HCT116 (cell line): Measurements from ENCODE around the gene CDKL2. TPM values are rescaled to one million over a fixed set of nuclear protein-coding genes. Genes with fewer than 3 reads are reported as not detected.

Experiments
- ATAC-seq: fragments of 200-7000 bp; cut with Tn5 transposase; 2 replicates; pipeline ENCODE4 v1.9.1; 2020; ENCODE audit warnings: mild to moderate bottlenecking, moderate library complexity
- Bru-seq: library from RNA; stranded (reverse); fragments of 400-500 nt; gene quantifications from one replicate; lab custom pipeline; 2021; lab: Mats Ljungman, UMichigan
- BruChase-seq, 2 experiments: library from RNA; stranded (reverse); fragments of 400-500 nt; gene quantifications; one replicate each; lab custom pipeline; 2021; lab: Mats Ljungman, UMichigan
- BruUV-seq: library from RNA; stranded (reverse); fragments of 400-500 nt; replicated peaks from 2 replicates; lab custom pipeline; 2021; lab: Mats Ljungman, UMichigan
- CTCF ChIA-PET: fragments of 300-600 bp; sonication (Branson Sonifier 250); formaldehyde crosslinking; loops from one replicate; lab custom pipeline; 2021; ENCODE audit warnings: antibody characterized with exemption; lab: Charles Lee
- POLR2A ChIA-PET: fragments of 300-600, 350-600 bp; sonication (Branson Sonifier 250); formaldehyde crosslinking; loops from one replicate; lab custom pipeline; 2021; ENCODE audit warnings: antibody characterized with exemption; lab: Charles Lee
- RAD21 ChIA-PET, 2 experiments: fragments of 300-600 bp; sonication (Branson Sonifier 250); formaldehyde crosslinking; loops; one replicate each; lab custom pipeline; 2023; ENCODE audit warnings: low total read pairs in 2 of 2; ENCODE audit not compliant: uncharacterized antibody in 2 of 2, unreplicated experiment in 2 of 2, low non-redundant PET in 1 of 2; lab: Charles Lee
- DNase-seq: peaks from one replicate; pipeline ENCODE4 v3.0.0-alpha.2; 2010; ENCODE audit warnings: low read depth, low spot score
- H2AFZ ChIP-seq: fragments of 200-600 bp; shearing (Covaris generic), sonication (generic); 2 replicates; pipeline ENCODE4 v1.6.1; 2017; ENCODE audit warnings: low read depth, mixed run types, mixed read lengths, antibody characterized with exemption, low read length; ENCODE audit not compliant: poor library complexity, severe bottlenecking
- H3K27ac ChIP-seq: 2 replicates; pipeline ENCODE4 v1.5.1; 2012; ENCODE audit warnings: low read depth, low read length
- H3K27me3 ChIP-seq: fragments of 200-600 bp; sonication (generic); 2 replicates; pipeline ENCODE4 v1.6.1; 2016; ENCODE audit warnings: mixed run types, low read length, mixed read lengths; ENCODE audit not compliant: insufficient read depth
- H3K36me3 ChIP-seq, 2 experiments: fragments of 200-500 bp in 1 of 2; fragments of 200-600 bp in 1 of 2; sonication (Bioruptor generic) in 1 of 2; sonication (generic) in 1 of 2; 2 replicates each; pipeline versions ENCODE4 v1.5.1 to v1.6.1; 2014 to 2016; ENCODE audit warnings: low read length in 2 of 2, inconsistent platforms in 1 of 2, mixed read lengths in 1 of 2, mixed run types in 1 of 2; ENCODE audit not compliant: insufficient read depth in 2 of 2, control insufficient read depth in 1 of 2
- H3K4me1 ChIP-seq, 2 experiments: fragments of 200-600 bp in 1 of 2; sonication (generic) in 1 of 2; 2 replicates each; pipeline versions ENCODE4 v1.5.1 to v1.6.1; 2012 to 2017; ENCODE audit warnings: low read length in 2 of 2, inconsistent platforms in 1 of 2, mild to moderate bottlenecking in 1 of 2, mixed read lengths in 1 of 2, mixed run types in 1 of 2, moderate library complexity in 1 of 2; ENCODE audit not compliant: insufficient read depth in 2 of 2, control insufficient read depth in 1 of 2
- H3K4me2 ChIP-seq: fragments of 200-600 bp; sonication (generic); 2 replicates; pipeline ENCODE4 v1.6.1; 2017; ENCODE audit warnings: mixed run types, low read length, mixed read lengths
- H3K4me3 ChIP-seq, 2 experiments: fragments of 200-600 bp in 1 of 2; sonication (generic) in 1 of 2; replicated peaks in 1 of 2; 2 replicates each; pipeline ENCODE4 v1.5.1; 2011 to 2016; ENCODE audit warnings: low read length in 2 of 2, control low read depth in 1 of 2, low read depth in 1 of 2, mild to moderate bottlenecking in 1 of 2, mixed read lengths in 1 of 2, mixed run types in 1 of 2
- H3K79me2 ChIP-seq: fragments of 200-600 bp; sonication (generic); 2 replicates; pipeline ENCODE4 v1.6.1; 2017; ENCODE audit warnings: mild to moderate bottlenecking, mixed run types, low read length, moderate library complexity, mixed read lengths; ENCODE audit not compliant: insufficient read depth
- H3K9ac ChIP-seq: fragments of 200-600 bp; sonication (generic); 2 replicates; pipeline ENCODE4 v1.6.1; 2016; ENCODE audit warnings: low read length, mixed read lengths
- H3K9me2 ChIP-seq: fragments of 200-600 bp; sonication (generic), shearing (Covaris generic); 2 replicates; pipeline ENCODE4 v1.6.1; 2017; ENCODE audit warnings: mixed run types, mild to moderate bottlenecking, moderate library complexity; ENCODE audit not compliant: insufficient read depth
- H3K9me3 ChIP-seq, 2 experiments: fragments of 200-500 bp in 1 of 2; fragments of 200-600 bp in 1 of 2; sonication (Bioruptor generic) in 1 of 2; sonication (generic) in 1 of 2; 2 replicates each; pipeline ENCODE4 v1.6.1; 2014 to 2017; ENCODE audit warnings: low read length in 2 of 2, mixed read lengths in 2 of 2, inconsistent platforms in 1 of 2, low read depth in 1 of 2, mild to moderate bottlenecking in 1 of 2, mixed run types in 1 of 2, moderate library complexity in 1 of 2; ENCODE audit not compliant: control insufficient read depth in 1 of 2, insufficient read depth in 1 of 2
- H4K20me1 ChIP-seq: fragments of 200-600 bp; sonication (generic), shearing (Covaris generic); 2 replicates; pipeline ENCODE4 v1.6.1; 2017; ENCODE audit warnings: mixed run types, mild to moderate bottlenecking, moderate library complexity; ENCODE audit not compliant: insufficient read depth
- CBX3 ChIP-seq: IDR thresholded peaks from 2 replicates; pipeline ENCODE4 v1.6.1; 2012; ENCODE audit warnings: low read depth
- CEBPB ChIP-seq: IDR thresholded peaks from 2 replicates; pipeline ENCODE4 v1.6.1; 2012; ENCODE audit warnings: low read depth
- EZH2phosphoT487 ChIP-seq: fragments of 200-600 bp; IDR thresholded peaks from 2 replicates; pipeline ENCODE4 v1.6.1; 2018; ENCODE audit warnings: antibody characterized with exemption, borderline replicate concordance
- FOSL1 ChIP-seq: IDR thresholded peaks from 2 replicates; pipeline ENCODE4 v1.6.1; 2012; ENCODE audit warnings: low read depth
- POLR2A ChIP-seq: IDR thresholded peaks from 2 replicates; pipeline ENCODE4 v1.7.0; 2011; ENCODE audit warnings: borderline replicate concordance; ENCODE audit not compliant: insufficient read depth, insufficient read length; ENCODE audit errors: extremely low read depth
- POLR2AphosphoS5 ChIP-seq: IDR thresholded peaks from 2 replicates; pipeline ENCODE4 v1.6.1; 2011; ENCODE audit warnings: mild to moderate bottlenecking, low read depth, low read length, moderate library complexity
- RAD21 ChIP-seq: IDR thresholded peaks from 2 replicates; pipeline ENCODE4 v1.6.1; 2012; ENCODE audit warnings: low read depth, mild to moderate bottlenecking
- SIN3A ChIP-seq: IDR thresholded peaks from 2 replicates; pipeline ENCODE4 v1.6.1; 2012; ENCODE audit warnings: low read depth
- SP1 ChIP-seq: IDR thresholded peaks from 2 replicates; pipeline ENCODE4 v1.6.1; 2012; ENCODE audit warnings: low read depth
- SRF ChIP-seq: IDR thresholded peaks from 2 replicates; pipeline ENCODE4 v1.6.1; 2012; ENCODE audit warnings: low read depth
- TCF7L2 ChIP-seq: IDR thresholded peaks from 2 replicates; pipeline ENCODE4 v1.7.0; 2011; ENCODE audit warnings: borderline replicate concordance, inconsistent platforms; ENCODE audit not compliant: insufficient read depth, insufficient read length; ENCODE audit errors: extremely low read depth
- ZFX ChIP-seq: fragments of 450-650 bp; IDR thresholded peaks from 2 replicates; pipeline ENCODE4 v1.6.1; 2017
- ZNF274 ChIP-seq: fragments of 200-500 bp; sonication (Bioruptor generic); IDR thresholded peaks from 2 replicates; pipeline ENCODE4 v1.6.1; 2014; ENCODE audit warnings: mild to moderate bottlenecking, low read depth, low read length, inconsistent platforms
- intact Hi-C: fragments of 100-400 bp; cut with micrococcal nuclease; formaldehyde crosslinking; loops from 2 replicates; pipeline ENCODE4 v1.10.0; 2022
- long read RNA-seq: library from polyadenylated mRNA; unstranded; transcript quantifications from one replicate; pipeline ENCODE4 v2.0.0, GENCODE V29; 2021; ENCODE audit not compliant: unreplicated experiment
- polyA plus RNA-seq: library from polyadenylated mRNA; unstranded; fragments of >200 nt; gene quantifications from 2 replicates; pipeline ENCODE4 v1.2.1, GENCODE V29; 2012; ENCODE audit warnings: missing spikeins
- total RNA-seq: library from RNA; stranded (reverse); gene quantifications from one replicate; pipeline ENCODE4 v1.2.1, GENCODE V29; 2021; ENCODE audit not compliant: unreplicated experiment
- TF ChIP-seq, protein P1 (sequence below): IDR thresholded peaks from 2 replicates; pipeline ENCODE4 v1.6.1; 2012; ENCODE audit warnings: low read depth
- TF ChIP-seq, protein P2 (sequence below): IDR thresholded peaks from 2 replicates; pipeline ENCODE4 v1.6.1; 2011; ENCODE audit warnings: mild to moderate bottlenecking, low read length, moderate library complexity; ENCODE audit not compliant: insufficient replicate concordance; ENCODE audit errors: extremely low read depth
- TF ChIP-seq, protein P3 (sequence below): IDR thresholded peaks from 2 replicates; pipeline ENCODE4 v1.6.1; 2012

Gene CDKL2
- total RNA-seq (1.2 TPM), Bru-seq, nascent RNA (percentile 30 among the genes with signal in this experiment), BruChase-seq, experiment 1, labeled RNA remaining after a 6-hour chase (percentile 34 among the genes with signal in this experiment), BruChase-seq, experiment 2, labeled RNA remaining after a 2-hour chase (percentile 41 among the genes with signal in this experiment)
- polyA plus RNA-seq = 0.17 and 0.27 TPM in 2 replicates
- long read RNA-seq = 0 reads

DNA sequence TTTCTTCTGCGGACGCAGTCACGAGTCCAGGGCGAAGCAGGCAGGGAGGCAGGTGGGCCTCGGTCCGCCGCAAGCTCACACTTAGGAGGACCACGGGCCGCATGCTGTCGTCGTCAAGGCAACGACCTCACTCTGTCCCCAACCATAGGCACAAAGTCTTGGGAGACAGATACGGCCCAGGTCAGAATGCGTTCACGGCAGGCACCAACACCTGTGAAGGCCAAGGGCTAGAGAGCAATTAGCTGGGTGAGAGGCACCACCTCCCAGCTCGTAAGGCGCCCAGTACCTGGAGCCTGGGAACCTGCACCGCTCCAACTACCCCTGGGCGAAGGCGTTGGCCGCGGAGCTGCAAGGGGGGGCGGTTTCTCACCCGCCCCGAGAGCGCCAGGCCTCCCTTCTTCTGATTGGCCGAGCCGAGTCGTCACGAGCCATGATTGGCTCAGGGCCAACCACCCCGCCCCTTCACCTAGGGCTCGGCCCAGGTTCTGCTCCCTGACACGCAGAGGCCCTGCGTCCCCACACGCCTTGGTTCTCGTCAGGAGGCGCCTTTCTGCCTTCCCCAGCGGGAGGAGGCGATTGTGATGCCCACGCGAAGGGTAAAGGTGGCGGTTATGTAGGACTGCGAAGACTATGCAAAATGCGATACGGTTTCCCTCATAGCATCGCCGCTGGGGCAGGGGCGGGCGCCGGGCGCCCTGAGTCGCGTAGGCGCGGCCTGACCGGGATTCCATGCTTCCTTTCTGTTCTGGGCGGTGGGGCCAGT lies at the start of gene CDKL2:
Gene CDKL2 (minus strand): TSS at position 355 of the 763 bp plus-strand sequence. CDS start 4,540 bp downstream, outside the sequence.
- DNase-seq (peak; percentile 81), ATAC-seq (peak; percentile 96)
- H3K4me2 ChIP-seq = peak within 1 kb of the TSS; percentile 92
- no peaks in the 10 kb centered on the region for H3K79me2 ChIP-seq
- peak within 1 kb of the TSS; percentile 17; the same call in 1 of the 2 replicates for H3K27ac ChIP-seq
- intact Hi-C loops = no loop called here
- H3K4me1 ChIP-seq = peaks cover 8 to 16% of the 10 kb centered on the region in 2 experiments; a peak in 3 of 4 replicates
- ChIA-PET RAD21 (no interaction called here), POLR2A (interaction anchor here (0.5 to 1.2 kb wide), 2 partner anchors 94 to 1268 kb away, joined by 3 read pairs; partner anchors contain the start of gene USO1), CTCF (interaction anchor here (0.9 kb wide), 1 partner anchor 218 kb away, joined by 3 read pairs; no protein-coding TSS in a partner anchor)
- peak within 1 kb of the TSS; percentile 59 for H3K9ac ChIP-seq
- no peaks in the 10 kb centered on the region for H3K36me3 ChIP-seq
- H2AFZ ChIP-seq = peak within 1 kb of the TSS; percentile 99
- peak within 1 kb of the TSS; percentile 61 to 63 for H3K4me3 ChIP-seq
- TF ChIP-seq ZFX = peak; percentile 68; the same call in 1 of the 2 replicates
- no peak for TF ChIP-seq SRF
- peak; percentile 57 for TF ChIP-seq POLR2AphosphoS5
- TF ChIP-seq EZH2phosphoT487 = no peak
- TF ChIP-seq SP1 = peak; percentile 59; the same call in 1 of the 2 replicates
- no peak for TF ChIP-seq FOSL1
- TF ChIP-seq, protein P1, sequence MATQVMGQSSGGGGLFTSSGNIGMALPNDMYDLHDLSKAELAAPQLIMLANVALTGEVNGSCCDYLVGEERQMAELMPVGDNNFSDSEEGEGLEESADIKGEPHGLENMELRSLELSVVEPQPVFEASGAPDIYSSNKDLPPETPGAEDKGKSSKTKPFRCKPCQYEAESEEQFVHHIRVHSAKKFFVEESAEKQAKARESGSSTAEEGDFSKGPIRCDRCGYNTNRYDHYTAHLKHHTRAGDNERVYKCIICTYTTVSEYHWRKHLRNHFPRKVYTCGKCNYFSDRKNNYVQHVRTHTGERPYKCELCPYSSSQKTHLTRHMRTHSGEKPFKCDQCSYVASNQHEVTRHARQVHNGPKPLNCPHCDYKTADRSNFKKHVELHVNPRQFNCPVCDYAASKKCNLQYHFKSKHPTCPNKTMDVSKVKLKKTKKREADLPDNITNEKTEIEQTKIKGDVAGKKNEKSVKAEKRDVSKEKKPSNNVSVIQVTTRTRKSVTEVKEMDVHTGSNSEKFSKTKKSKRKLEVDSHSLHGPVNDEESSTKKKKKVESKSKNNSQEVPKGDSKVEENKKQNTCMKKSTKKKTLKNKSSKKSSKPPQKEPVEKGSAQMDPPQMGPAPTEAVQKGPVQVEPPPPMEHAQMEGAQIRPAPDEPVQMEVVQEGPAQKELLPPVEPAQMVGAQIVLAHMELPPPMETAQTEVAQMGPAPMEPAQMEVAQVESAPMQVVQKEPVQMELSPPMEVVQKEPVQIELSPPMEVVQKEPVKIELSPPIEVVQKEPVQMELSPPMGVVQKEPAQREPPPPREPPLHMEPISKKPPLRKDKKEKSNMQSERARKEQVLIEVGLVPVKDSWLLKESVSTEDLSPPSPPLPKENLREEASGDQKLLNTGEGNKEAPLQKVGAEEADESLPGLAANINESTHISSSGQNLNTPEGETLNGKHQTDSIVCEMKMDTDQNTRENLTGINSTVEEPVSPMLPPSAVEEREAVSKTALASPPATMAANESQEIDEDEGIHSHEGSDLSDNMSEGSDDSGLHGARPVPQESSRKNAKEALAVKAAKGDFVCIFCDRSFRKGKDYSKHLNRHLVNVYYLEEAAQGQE = no peak
- TF ChIP-seq CEBPB = no peak
- TF ChIP-seq POLR2A = peak; percentile 72
- TF ChIP-seq, protein P2, sequence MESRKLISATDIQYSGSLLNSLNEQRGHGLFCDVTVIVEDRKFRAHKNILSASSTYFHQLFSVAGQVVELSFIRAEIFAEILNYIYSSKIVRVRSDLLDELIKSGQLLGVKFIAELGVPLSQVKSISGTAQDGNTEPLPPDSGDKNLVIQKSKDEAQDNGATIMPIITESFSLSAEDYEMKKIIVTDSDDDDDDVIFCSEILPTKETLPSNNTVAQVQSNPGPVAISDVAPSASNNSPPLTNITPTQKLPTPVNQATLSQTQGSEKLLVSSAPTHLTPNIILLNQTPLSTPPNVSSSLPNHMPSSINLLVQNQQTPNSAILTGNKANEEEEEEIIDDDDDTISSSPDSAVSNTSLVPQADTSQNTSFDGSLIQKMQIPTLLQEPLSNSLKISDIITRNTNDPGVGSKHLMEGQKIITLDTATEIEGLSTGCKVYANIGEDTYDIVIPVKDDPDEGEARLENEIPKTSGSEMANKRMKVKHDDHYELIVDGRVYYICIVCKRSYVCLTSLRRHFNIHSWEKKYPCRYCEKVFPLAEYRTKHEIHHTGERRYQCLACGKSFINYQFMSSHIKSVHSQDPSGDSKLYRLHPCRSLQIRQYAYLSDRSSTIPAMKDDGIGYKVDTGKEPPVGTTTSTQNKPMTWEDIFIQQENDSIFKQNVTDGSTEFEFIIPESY = no peak
- TF ChIP-seq ZNF274 = no peak
- no peak for TF ChIP-seq SIN3A
- TF ChIP-seq CBX3 = peak; percentile 40; the same call in 1 of the 2 replicates
- TF ChIP-seq RAD21 = no peak
- TF ChIP-seq, protein P3, sequence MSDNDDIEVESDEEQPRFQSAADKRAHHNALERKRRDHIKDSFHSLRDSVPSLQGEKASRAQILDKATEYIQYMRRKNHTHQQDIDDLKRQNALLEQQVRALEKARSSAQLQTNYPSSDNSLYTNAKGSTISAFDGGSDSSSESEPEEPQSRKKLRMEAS = peak; percentile 42; the same call in 1 of the 2 replicates
- no peak for TF ChIP-seq TCF7L2
- no peaks in the 10 kb centered on the region for H3K9me3 ChIP-seq
- BruUV-seq = no TSS peak
- no peaks in the 10 kb centered on the region for H4K20me1 ChIP-seq
- no peaks in the 10 kb centered on the region for H3K27me3 ChIP-seq
- H3K9me2 ChIP-seq = no peaks in the 10 kb centered on the region
